Muscle of leg (tissue), 11 donors: ENCODE data around the gene ADAD1. TPM values are rescaled to one million over a fixed set of nuclear protein-coding genes. Genes with fewer than 3 reads are reported as not detected.

Experiments used
- DNase-seq: peaks from one replicate; pipeline ENCODE4 v3.0.0; 2013
- H3K27ac ChIP-seq: one replicate; pipeline ENCODE4 v1.5.1; 2013; ENCODE audit warnings: mild to moderate bottlenecking, low read length, control low read depth
- H3K27me3 ChIP-seq: one replicate; pipeline ENCODE4 v1.6.1; 2013; ENCODE audit warnings: low read length; ENCODE audit not compliant: control insufficient read depth, insufficient read depth
- H3K36me3 ChIP-seq: one replicate; pipeline ENCODE4 v1.6.1; 2013; ENCODE audit warnings: low read length; ENCODE audit not compliant: control insufficient read depth, insufficient read depth
- H3K4me1 ChIP-seq: one replicate; pipeline ENCODE4 v1.6.1; 2013; ENCODE audit warnings: low read length; ENCODE audit not compliant: control insufficient read depth, insufficient read depth
- H3K4me3 ChIP-seq: one replicate; pipeline ENCODE4 v1.5.1; 2013; ENCODE audit warnings: low read length, control low read depth
- H3K9me3 ChIP-seq: replicated peaks from 2 replicates; pipeline ENCODE4 v1.6.1; 2013; ENCODE audit warnings: low read depth, low read length; ENCODE audit not compliant: control insufficient read depth
- WGBS: methylation state at CpG from one replicate; pipeline ENCODE4 v1.1.5; 2013; ENCODE audit warnings: missing lambda C conversion rate; ENCODE audit not compliant: insufficient coverage; 5-methylcytosine and 5-hydroxymethylcytosine counted together
- polyA plus RNA-seq, 8 donors: library from polyadenylated mRNA; unstranded; fragments of 120-200 nt; gene quantifications; one replicate each; pipeline versions ENCODE4 v1.2.1 to v1.2.3, GENCODE V29; 2013; ENCODE audit warnings: inconsistent platforms in 1 of 8, low replicate concordance in 1 of 8; ENCODE audit not compliant: insufficient read length in 8 of 8, insufficient read depth in 1 of 8
- total RNA-seq: library from RNA; stranded (reverse); fragments of 120-200 nt; gene quantifications from one replicate; pipeline ENCODE4 v1.2.4, GENCODE V29; 2013

The ADAD1 gene
- total and polyA plus RNA-seq, 9 donors, result not detected

DNA sequence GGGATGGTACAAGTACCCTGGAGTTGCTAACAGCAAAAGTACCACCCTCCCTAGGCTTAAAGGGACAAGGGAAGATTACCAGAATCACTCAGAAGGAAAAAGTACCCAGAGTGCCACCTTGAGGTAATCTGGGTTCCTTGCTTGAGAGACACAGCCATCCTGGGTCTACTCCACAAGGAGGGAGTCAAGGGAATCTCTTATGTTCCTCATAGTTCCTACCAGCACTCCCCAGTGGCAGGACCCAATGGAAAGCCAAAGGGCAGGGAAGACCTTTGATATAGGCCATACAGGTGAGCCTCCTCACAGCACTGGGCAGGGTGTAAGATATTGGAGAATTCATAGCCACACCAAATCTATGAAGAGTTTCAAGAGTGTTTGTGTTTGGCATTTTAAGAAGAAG, 72.0 kb downstream of the ADAD1 start:
- no peak overlapping the region for H3K27ac ChIP-seq
- no peak for DNase-seq
- H3K9me3 ChIP-seq, result no peaks in the 10 kb centered on the region

DNA sequence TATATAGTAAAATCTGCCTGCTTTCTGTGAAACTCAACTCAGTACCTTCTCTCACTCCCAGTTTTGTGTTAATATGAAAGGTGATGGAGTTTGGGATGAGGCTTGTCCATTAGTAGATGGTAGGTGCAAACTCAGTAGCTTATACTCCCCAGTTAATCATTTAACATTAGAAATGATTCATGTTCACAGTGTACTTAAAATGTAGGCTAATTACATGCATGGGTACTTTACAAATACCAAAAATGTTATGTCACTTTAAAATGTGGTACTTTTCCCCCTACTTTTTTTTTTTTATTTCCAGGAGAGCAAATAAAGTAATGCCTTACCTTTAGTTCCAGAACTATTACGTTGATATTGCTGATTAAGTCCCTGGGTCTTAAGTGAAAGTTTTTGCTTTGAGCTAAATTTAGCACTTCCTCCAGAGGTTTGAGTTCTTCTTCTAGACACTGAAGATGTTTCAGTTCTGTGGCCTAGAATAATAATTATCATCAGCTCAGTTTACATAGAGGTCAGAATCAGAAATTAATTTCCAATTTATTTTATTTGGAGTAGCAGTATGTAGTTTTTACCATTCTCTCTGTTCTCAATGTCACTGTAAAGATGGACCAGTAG, 74.7 kb downstream of the ADAD1 start:
- no CpG with 5 or more reads among the region's 1 CpG for WGBS
- Histone ChIP-seq H3K27ac (no peak overlapping the region), H3K36me3 (no peaks in the 10 kb centered on the region), H3K4me1 (no peaks in the 10 kb centered on the region), H3K4me3 (no peak overlapping the region), H3K9me3 (no peaks in the 10 kb centered on the region), H3K27me3 (no peaks in the 10 kb centered on the region)
- DNase-seq, result no peak

More for the DNA sequence above, 72.0 kb downstream of the ADAD1 start:
- H3K36me3 ChIP-seq, result no peaks in the 10 kb centered on the region
- H3K4me1 ChIP-seq, result no peaks in the 10 kb centered on the region
- H3K4me3 ChIP-seq, result no peak overlapping the region
- H3K27me3 ChIP-seq, result no peaks in the 10 kb centered on the region

- no peaks in the 10 kb centered on the region for H3K4me1 ChIP-seq
- no peaks in the 10 kb centered on the region for H3K36me3 ChIP-seq
- no peak within 1 kb of the TSS for H3K4me3 ChIP-seq
- no peaks in the 10 kb centered on the region for H3K9me3 ChIP-seq
- no peak for DNase-seq
- no CpG with 5 or more reads among the region's 2 CpGs for WGBS
- H3K27me3 ChIP-seq, result no peaks in the 10 kb centered on the region
- no peak within 1 kb of the TSS for H3K27ac ChIP-seq
Measured at GRCh38 chr4:122456231-122457116, 77.7 kb downstream of the ADAD1 start, which contains the start of gene IL2. TSS of gene IL2 (minus strand) at chr4:122456725. CDS start at chr4:122456440, 285 bp downstream.

- no peaks in the 10 kb centered on the region for H3K36me3 ChIP-seq
- no peaks in the 10 kb centered on the region for H3K4me1 ChIP-seq
- no peaks in the 10 kb centered on the region for H3K27me3 ChIP-seq
- DNase-seq, result peak; percentile 4
- no CpG with 5 or more reads among the region's 5 CpGs for WGBS
- no peak overlapping the region for H3K27ac ChIP-seq
- H3K4me3 ChIP-seq, result no peak overlapping the region
- no peaks in the 10 kb centered on the region for H3K9me3 ChIP-seq
Measured at GRCh38 chr4:122458625-122459024, 79.8 kb downstream of the ADAD1 start.

- Histone ChIP-seq H3K9me3 (no peaks in the 10 kb centered on the region), H3K4me1 (no peaks in the 10 kb centered on the region), H3K4me3 (no peak overlapping the region), H3K27me3 (no peaks in the 10 kb centered on the region), H3K27ac (no peak overlapping the region), H3K36me3 (no peaks in the 10 kb centered on the region)
- DNase-seq, result no peak
- WGBS, result no CpG with 5 or more reads among the region's 1 CpG
Measured at GRCh38 chr4:122469457-122469856, 90.6 kb downstream of the ADAD1 start.

GRCh38 chr4:122475233-122475632, 96.4 kb downstream of the ADAD1 start:
- no CpG with 5 or more reads among the region's 3 CpGs for WGBS
- Histone ChIP-seq H3K9me3 (no peaks in the 10 kb centered on the region), H3K27me3 (no peaks in the 10 kb centered on the region), H3K27ac (no peak overlapping the region), H3K4me1 (no peaks in the 10 kb centered on the region), H3K36me3 (no peaks in the 10 kb centered on the region), H3K4me3 (no peak overlapping the region)
- no peak for DNase-seq

DNA sequence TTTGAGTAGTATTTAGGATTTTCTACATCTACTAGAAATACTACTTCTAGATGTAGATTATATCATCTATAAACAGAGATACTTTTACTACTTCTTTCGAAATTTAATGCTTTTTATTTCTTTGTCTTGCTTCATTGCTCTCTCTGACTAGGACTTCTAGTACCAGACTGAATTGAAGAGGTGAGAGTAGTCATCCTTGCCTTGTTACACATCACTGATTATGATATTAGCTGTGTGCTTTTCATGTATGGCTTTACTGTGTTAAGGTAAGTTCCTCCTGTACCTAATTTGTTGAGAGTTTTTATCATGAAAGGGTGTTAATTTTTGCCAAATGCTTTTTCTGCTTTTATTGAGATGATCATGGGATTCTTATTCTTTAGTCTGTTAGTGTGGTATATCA, 97.3 kb downstream of the ADAD1 start:
- H3K4me1 ChIP-seq, result no peaks in the 10 kb centered on the region
- H3K27ac ChIP-seq, result no peak overlapping the region
- WGBS, result no CpG with 5 or more reads among the region's 1 CpG
- H3K36me3 ChIP-seq, result no peaks in the 10 kb centered on the region
- no peak for DNase-seq
- no peaks in the 10 kb centered on the region for H3K9me3 ChIP-seq
- H3K27me3 ChIP-seq, result no peaks in the 10 kb centered on the region
- H3K4me3 ChIP-seq, result no peak overlapping the region

- no peaks in the 10 kb centered on the region for H3K27me3 ChIP-seq
- DNase-seq, result no peak
- H3K27ac ChIP-seq, result no peak overlapping the region
- WGBS, result no CpG with 5 or more reads among the region's 1 CpG
- H3K9me3 ChIP-seq, result no peaks in the 10 kb centered on the region
- H3K36me3 ChIP-seq, result no peaks in the 10 kb centered on the region
- H3K4me1 ChIP-seq, result no peaks in the 10 kb centered on the region
- no peak overlapping the region for H3K4me3 ChIP-seq
Measured at GRCh38 chr4:122476745-122477144, 97.9 kb downstream of the ADAD1 start.

Other genes starting within 250 kb of the ADAD1 start
- gene BLTP1, start 226.7 kb upstream of the ADAD1 start, total RNA-seq, result 56.1 TPM
- 10 to 100 TPM; 30.0 to 50.4 (median 41.2) TPM for gene BLTP1, start 226.7 kb upstream of the ADAD1 start, polyA plus RNA-seq
- not detected for gene IL2, start 77.7 kb downstream of the ADAD1 start, total RNA-seq
- not detected for gene IL2, start 77.7 kb downstream of the ADAD1 start, polyA plus RNA-seq
- not detected for gene IL21, start 242.1 kb downstream of the ADAD1 start, total RNA-seq
- gene IL21, start 242.1 kb downstream of the ADAD1 start, polyA plus RNA-seq, result under 1 TPM in 1 of 8 donors, not detected in 7; 0.23 TPM